Hepatocyte (in vitro differentiated cells): ENCODE results near the gene LLGL2. TPM values are rescaled to one million over a fixed set of nuclear protein-coding genes. Genes with fewer than 3 reads are reported as not detected.

Source experiments
- DNase-seq: peaks from one replicate; pipeline ENCODE4 v3.0.0-alpha.2; 2016; ENCODE audit warnings: low spot score
- H2AFZ ChIP-seq: fragments of 200-600 bp; sonication (generic); 2 replicates; pipeline ENCODE4 v1.6.0; 2016; ENCODE audit warnings: antibody characterized with exemption, mild to moderate bottlenecking
- H3K27ac ChIP-seq: fragments of 200-600 bp; sonication (generic); 2 replicates; pipeline ENCODE4 v1.5.1; 2016; ENCODE audit warnings: mild to moderate bottlenecking
- H3K27me3 ChIP-seq: fragments of 200-600 bp; sonication (generic); 2 replicates; pipeline ENCODE4 v1.6.1; 2016
- H3K36me3 ChIP-seq: fragments of 200-600 bp; sonication (generic); replicated peaks from 2 replicates; pipeline ENCODE4 v1.5.1; 2016; ENCODE audit warnings: low read depth; ENCODE audit not compliant: insufficient read depth
- H3K4me1 ChIP-seq: fragments of 200-600 bp; sonication (generic); 2 replicates; pipeline ENCODE4 v1.5.1; 2016; ENCODE audit warnings: mild to moderate bottlenecking, moderate library complexity; ENCODE audit not compliant: insufficient read depth
- H3K4me2 ChIP-seq: fragments of 200-600 bp; sonication (generic); 2 replicates; pipeline ENCODE4 v1.6.0; 2016
- H3K4me3 ChIP-seq: fragments of 200-600 bp; sonication (generic); 2 replicates; pipeline ENCODE4 v1.5.1; 2016; ENCODE audit warnings: mild to moderate bottlenecking
- H3K79me2 ChIP-seq: fragments of 200-600 bp; sonication (generic); 2 replicates; pipeline ENCODE4 v1.6.0; 2017; ENCODE audit warnings: mild to moderate bottlenecking
- H3K9me2 ChIP-seq: fragments of 200-600 bp; sonication (generic); replicated peaks from 2 replicates; pipeline ENCODE4 v1.6.0; 2017; ENCODE audit warnings: mild to moderate bottlenecking; ENCODE audit not compliant: insufficient read depth
- H3K9me3 ChIP-seq: fragments of 200-600 bp; sonication (generic); 2 replicates; pipeline ENCODE4 v1.5.1; 2016; ENCODE audit warnings: low read depth, mild to moderate bottlenecking
- H4K20me1 ChIP-seq: fragments of 200-600 bp; sonication (generic); 2 replicates; pipeline ENCODE4 v1.6.0; 2016; ENCODE audit warnings: mild to moderate bottlenecking; ENCODE audit not compliant: insufficient read depth, poor library complexity, severe bottlenecking
- EZH2 ChIP-seq: fragments of 200-600 bp; sonication (generic); IDR thresholded peaks from 2 replicates; pipeline ENCODE4 v1.6.1; 2016; ENCODE audit warnings: antibody characterized with exemption, mild to moderate bottlenecking, borderline replicate concordance
- EZH2phosphoT487 ChIP-seq: fragments of 200-600 bp; sonication (generic); IDR thresholded peaks from one replicate; pipeline ENCODE4 v1.6.1; 2018; ENCODE audit warnings: antibody characterized with exemption, mild to moderate bottlenecking, low read depth, moderate library complexity; ENCODE audit not compliant: unreplicated experiment, severe bottlenecking
- WGBS: methylation state at CpG from one replicate; pipeline ENCODE4 v1.1.6; 2016; ENCODE audit warnings: low lambda C conversion rate; ENCODE audit errors: missing lambda C conversion rate; 5-methylcytosine and 5-hydroxymethylcytosine counted together
- polyA plus RNA-seq: library from polyadenylated mRNA; unstranded; fragments of >200 nt; fragmentation: Nextera tagmentation; extraction: Ambion mirVana; gene quantifications from 2 replicates; pipeline ENCODE4 v1.2.1, GENCODE V29; 2016
- total RNA-seq: library from RNA; depleted of rRNA; stranded (reverse); fragments of >200 nt; gene quantifications from 2 replicates; pipeline ENCODE4 v1.2.3, GENCODE V29; 2014
- TF ChIP-seq, protein P1 (sequence below): fragments of 200-600 bp; sonication (generic); IDR thresholded peaks from 2 replicates; pipeline ENCODE4 v1.5.1; 2016; ENCODE audit warnings: antibody characterized with exemption, mild to moderate bottlenecking; ENCODE audit not compliant: poor library complexity

The LLGL2 gene
- total and polyA plus RNA-seq, 2 experiments from 2014 or later, result 81.8 to 154 TPM

GRCh38 chr17:75505640-75506039 is 19.9 kb upstream of the LLGL2 start:
- WGBS, result 91% methylated on average over 12 of the region's 15 CpGs
- H3K79me2 ChIP-seq, result peaks cover 16% of the 10 kb centered on the region
- no peak overlapping the region for H3K4me2 ChIP-seq
- H3K9me3 ChIP-seq, result no peaks in the 10 kb centered on the region
- no peak overlapping the region for H3K4me3 ChIP-seq
- H3K9me2 ChIP-seq, result no peaks in the 10 kb centered on the region
- H3K36me3 ChIP-seq, result no peaks in the 10 kb centered on the region
- H4K20me1 ChIP-seq, result peaks cover 7% of the 10 kb centered on the region
- no peaks in the 10 kb centered on the region for H3K27me3 ChIP-seq
- H3K27ac ChIP-seq, result no peak overlapping the region
- no peak for DNase-seq
- peaks cover 3% of the 10 kb centered on the region for H3K4me1 ChIP-seq
- H2AFZ ChIP-seq, result no peak overlapping the region
- no peak for TF ChIP-seq EZH2
- TF ChIP-seq EZH2phosphoT487, result no peak
- TF ChIP-seq, protein P1, sequence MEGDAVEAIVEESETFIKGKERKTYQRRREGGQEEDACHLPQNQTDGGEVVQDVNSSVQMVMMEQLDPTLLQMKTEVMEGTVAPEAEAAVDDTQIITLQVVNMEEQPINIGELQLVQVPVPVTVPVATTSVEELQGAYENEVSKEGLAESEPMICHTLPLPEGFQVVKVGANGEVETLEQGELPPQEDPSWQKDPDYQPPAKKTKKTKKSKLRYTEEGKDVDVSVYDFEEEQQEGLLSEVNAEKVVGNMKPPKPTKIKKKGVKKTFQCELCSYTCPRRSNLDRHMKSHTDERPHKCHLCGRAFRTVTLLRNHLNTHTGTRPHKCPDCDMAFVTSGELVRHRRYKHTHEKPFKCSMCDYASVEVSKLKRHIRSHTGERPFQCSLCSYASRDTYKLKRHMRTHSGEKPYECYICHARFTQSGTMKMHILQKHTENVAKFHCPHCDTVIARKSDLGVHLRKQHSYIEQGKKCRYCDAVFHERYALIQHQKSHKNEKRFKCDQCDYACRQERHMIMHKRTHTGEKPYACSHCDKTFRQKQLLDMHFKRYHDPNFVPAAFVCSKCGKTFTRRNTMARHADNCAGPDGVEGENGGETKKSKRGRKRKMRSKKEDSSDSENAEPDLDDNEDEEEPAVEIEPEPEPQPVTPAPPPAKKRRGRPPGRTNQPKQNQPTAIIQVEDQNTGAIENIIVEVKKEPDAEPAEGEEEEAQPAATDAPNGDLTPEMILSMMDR, result no peak

- no peaks in the 10 kb centered on the region for H3K36me3 ChIP-seq
- peaks cover 7% of the 10 kb centered on the region for H4K20me1 ChIP-seq
- H3K79me2 ChIP-seq, result peaks cover 21% of the 10 kb centered on the region
- no peaks in the 10 kb centered on the region for H3K9me3 ChIP-seq
- TF ChIP-seq EZH2phosphoT487 (no peak), EZH2 (no peak)
- TF ChIP-seq, protein P1, result no peak
- H3K4me3 ChIP-seq, result no peak overlapping the region
- H3K27ac ChIP-seq, result no peak overlapping the region
- whole genome bisulfite sequencing, result 97% methylated on average over 20 of the region's 21 CpGs
- H2AFZ ChIP-seq, result no peak overlapping the region
- no peak for DNase-seq
- no peak overlapping the region for H3K4me2 ChIP-seq
- H3K9me2 ChIP-seq, result no peaks in the 10 kb centered on the region
- H3K4me1 ChIP-seq, result peaks cover 4% of the 10 kb centered on the region
- no peaks in the 10 kb centered on the region for H3K27me3 ChIP-seq
Measured at GRCh38 chr17:75506134-75506533, 19.4 kb upstream of the LLGL2 start.

DNA sequence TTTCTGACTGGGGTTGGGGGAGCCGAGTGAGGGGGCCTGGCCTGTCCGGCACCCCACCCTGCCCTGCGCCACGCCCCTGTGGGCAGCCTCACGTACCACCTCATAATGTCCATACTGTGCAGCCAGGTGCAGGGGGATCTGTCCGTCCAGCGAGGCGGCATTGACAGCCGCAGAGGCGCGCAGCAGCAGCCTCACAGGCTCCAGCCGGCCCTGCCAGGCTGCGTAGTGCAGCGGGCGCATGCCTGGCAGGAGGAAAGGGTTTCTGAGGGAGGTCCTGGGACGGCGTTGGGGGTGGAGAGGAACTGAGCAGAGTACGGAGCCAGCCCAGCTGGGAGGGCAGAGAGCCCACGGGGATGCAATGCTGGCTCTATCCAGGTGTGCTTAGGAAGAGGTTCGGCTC is 18.6 kb upstream of the LLGL2 start:
- Histone ChIP-seq H3K4me1 (peaks cover 11% of the 10 kb centered on the region), H2AFZ (no peak overlapping the region), H4K20me1 (peaks cover 7% of the 10 kb centered on the region), H3K4me2 (no peak overlapping the region), H3K27ac (no peak overlapping the region), H3K79me2 (peaks cover 28% of the 10 kb centered on the region), H3K9me2 (no peaks in the 10 kb centered on the region), H3K4me3 (no peak overlapping the region), H3K9me3 (no peaks in the 10 kb centered on the region), H3K27me3 (no peaks in the 10 kb centered on the region), H3K36me3 (no peaks in the 10 kb centered on the region)
- whole genome bisulfite sequencing, result 97% methylated on average over 20 of the region's 20 CpGs
- DNase-seq, result no peak
- TF ChIP-seq EZH2 (no peak), EZH2phosphoT487 (no peak)
- TF ChIP-seq, protein P1, result no peak
